NCI-H1092 treated with DMSO at 0.1 percent for 48 hours (cell line): ENCODE data around the gene ZCCHC2.

Source experiments
- DNase-seq: peaks from one replicate; lab custom pipeline; 2025; lab: John Stamatoyannopoulos, UW

Gene ZCCHC2

DNA sequence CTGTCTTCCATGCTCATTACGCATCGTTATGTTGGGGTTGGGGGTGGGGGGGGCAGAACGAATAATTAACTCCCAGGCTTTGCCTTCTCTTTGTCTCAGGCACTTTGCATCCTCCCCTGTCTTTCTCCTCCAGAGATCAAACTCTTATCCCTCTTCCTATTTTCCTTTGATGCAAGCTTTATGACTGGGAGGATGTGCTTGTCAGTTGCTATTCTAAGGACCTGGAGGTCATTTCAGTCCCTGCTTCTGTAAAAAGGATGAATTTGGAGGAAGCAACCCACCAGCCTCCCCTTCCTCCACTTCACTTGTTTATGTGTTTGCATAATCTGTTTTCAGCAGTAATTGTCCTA lies 87.5 kb downstream of the ZCCHC2 start:
- no peak for DNase-seq

- DNase-seq, result no peak
Measured at GRCh38 chr18:62610701-62611411, 88.0 kb downstream of the ZCCHC2 start.

GRCh38 chr18:62611453-62612288 lies 88.8 kb downstream of the ZCCHC2 start:
- DNase-seq, result no peak

DNA sequence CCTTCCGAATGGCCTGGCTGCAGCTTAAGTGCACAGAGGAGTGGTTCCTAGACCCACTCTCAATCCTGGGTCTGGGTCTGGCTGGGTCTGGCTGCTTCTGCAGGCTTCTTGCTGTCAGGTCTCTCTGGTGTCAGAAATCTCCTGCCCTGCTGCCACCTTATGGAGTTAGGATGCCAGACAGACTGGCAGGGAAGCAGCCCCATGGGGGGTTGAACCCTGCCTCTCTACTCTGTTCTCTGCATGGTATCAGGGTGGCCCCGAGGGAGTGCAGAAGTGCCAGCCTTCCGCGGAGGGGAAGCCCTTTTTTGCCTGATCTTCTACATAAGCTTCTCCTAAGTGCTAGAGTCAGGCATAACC lies 89.4 kb downstream of the ZCCHC2 start:
- DNase-seq, result no peak

DNA sequence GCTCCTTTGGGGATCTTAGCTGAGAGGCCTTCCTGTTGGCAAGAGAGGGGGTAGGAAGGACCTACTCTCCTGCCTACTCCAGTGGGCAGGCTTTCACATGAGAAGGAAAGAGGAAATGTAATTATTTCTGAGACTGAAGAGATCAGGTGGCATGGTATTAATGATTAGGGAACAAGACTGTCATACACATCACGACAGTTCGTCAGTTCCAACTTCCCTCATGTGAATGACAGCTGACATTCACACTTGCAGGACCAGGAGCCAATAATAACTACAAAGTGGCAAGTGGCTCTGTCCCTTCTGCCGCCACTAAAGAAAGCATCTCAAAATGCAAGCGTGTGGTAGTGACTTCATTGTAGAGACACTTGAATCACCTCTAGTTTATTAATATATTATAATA lies 90.0 kb downstream of the ZCCHC2 start:
- DNase-seq, result no peak

DNA sequence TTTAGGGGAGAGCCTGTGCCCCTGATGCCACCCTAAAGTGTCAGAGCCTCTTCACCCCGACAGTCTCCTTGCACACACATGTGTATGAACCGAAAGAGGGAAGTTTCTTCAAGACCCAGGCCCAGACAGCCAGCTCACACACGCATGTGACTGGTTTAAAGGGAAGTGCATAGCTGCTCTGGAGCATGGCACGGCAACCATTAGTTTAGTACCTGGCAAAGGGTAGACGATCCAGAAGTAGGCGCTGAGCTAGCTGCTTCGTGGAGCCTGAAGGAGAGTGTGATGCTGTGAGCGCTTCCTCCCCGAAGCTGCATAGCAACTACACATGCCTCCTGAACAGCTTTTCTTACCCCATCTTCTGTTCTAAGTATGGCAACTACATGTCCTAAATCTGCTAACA lies 91.7 kb downstream of the ZCCHC2 start:
- DNase-seq, result no peak

DNA sequence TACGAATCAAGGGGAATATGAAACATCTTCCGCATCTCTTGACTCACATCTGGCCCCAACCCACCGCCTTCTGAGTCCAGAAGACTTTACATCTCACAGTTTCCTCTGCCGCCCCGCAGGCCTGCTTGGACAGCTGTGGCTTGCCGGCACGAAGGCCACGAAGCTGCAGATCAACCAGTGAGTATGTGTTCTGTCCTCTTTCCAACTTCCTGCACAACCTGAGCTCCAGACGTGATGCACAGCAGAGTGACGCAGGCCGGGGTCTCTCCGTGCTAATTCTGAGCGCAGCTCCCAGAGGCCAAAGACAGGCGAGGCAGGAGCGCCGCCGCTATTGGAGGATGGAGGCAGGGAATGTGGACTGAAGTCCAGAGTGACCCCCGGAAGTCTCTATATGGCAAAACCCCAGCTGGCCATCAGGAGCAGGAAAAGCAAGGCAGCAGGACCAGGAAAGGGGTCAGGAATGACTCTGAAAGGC lies 93.5 kb downstream of the ZCCHC2 start:
- no peak for DNase-seq

GRCh38 chr18:62617793-62618591 lies 95.2 kb downstream of the ZCCHC2 start:
- no peak for DNase-seq

DNA sequence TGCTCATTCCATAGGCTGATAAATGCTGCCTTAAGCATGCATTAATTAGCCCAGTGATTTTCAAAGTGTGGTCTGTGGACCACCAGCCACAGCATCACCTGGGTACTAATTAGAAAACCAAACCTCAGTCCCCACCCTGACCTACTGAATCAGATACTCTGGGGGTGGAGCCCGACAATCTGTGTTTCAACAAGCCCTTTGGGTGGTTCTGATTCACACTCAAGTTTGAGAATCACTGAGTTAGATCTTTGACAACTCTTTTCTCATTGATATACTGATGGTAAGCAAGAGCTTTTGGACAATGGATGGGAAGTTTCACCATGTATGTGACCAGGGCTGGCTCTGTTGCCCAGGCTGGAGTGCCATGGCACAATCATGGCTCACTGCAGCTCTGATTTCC lies 95.9 kb downstream of the ZCCHC2 start:
- DNase-seq, result no peak

GRCh38 chr18:62621546-62621945 lies 98.7 kb downstream of the ZCCHC2 start:
- DNase-seq, result no peak

DNA sequence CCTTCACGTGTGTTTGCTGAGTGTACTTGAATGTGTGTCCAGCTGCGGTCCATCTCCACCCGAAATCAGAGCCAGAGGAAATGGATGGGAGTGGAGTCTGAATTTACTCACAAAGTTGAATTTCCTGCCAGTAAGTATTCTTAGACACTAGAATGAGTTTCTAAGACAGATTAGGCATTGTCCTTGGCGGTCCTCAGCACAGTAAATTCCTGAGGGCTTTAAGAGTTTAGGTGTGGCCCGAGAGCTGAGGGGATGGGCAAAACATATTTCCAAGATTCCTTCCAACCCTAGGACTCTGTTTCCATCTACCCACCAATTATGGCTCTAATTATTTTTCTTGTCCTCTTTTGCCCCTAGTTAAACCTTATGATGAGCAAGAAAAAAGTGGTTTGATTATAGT lies 102.2 kb downstream of the ZCCHC2 start:
- DNase-seq, result no peak
